Gastroesophageal sphincter (tissue), 4 donors: ENCODE data around the gene THUMPD2. TPM values are rescaled to one million over a fixed set of nuclear protein-coding genes. Genes with fewer than 3 reads are reported as not detected.
A peak's percentile ranks its signal among the peaks of the same experiment; 100 is the strongest.

Experiments used
- ATAC-seq: fragments of 150-250 bp; one replicate; pipeline ENCODE4 v1.9.1; 2016; ENCODE audit warnings: mild to moderate bottlenecking, moderate library complexity
- H3K27ac ChIP-seq, 4 donors: fragments of 200-600 bp; sonication (generic) in 3 of 4; 1 replicate in 3 of 4; 2 replicates in 1 of 4; pipeline ENCODE4 v1.5.1; 2016 to 2019
- H3K27me3 ChIP-seq: fragments of 200-600 bp; sonication (generic); one replicate; pipeline ENCODE4 v1.5.1; 2019
- H3K36me3 ChIP-seq, 2 donors: fragments of 200-600 bp; sonication (generic); one replicate each; pipeline ENCODE4 v1.5.1; 2019; ENCODE audit warnings: control low read depth in 1 of 2
- H3K4me1 ChIP-seq, 3 donors: fragments of 200-600 bp; sonication (generic); 1 replicate in 2 of 3; 2 replicates in 1 of 3; pipeline ENCODE4 v1.5.1; 2016 to 2019; ENCODE audit warnings: control low read depth in 2 of 3
- H3K4me3 ChIP-seq, 2 donors: fragments of 200-600 bp; sonication (generic); one replicate each; pipeline ENCODE4 v1.5.1; 2019; ENCODE audit warnings: mild to moderate bottlenecking in 1 of 2, moderate library complexity in 1 of 2
- H3K9me3 ChIP-seq, 3 donors: fragments of 200-600 bp; sonication (generic); one replicate each; pipeline ENCODE4 v1.5.1; 2017 to 2019; ENCODE audit warnings: control low read depth in 2 of 3
- EP300 ChIP-seq: sonication (generic); formaldehyde crosslinking; IDR thresholded peaks from one replicate; pipeline ENCODE4 v1.6.1; 2017; ENCODE audit warnings: antibody characterized with exemption, mild to moderate bottlenecking
- POLR2A ChIP-seq, 2 donors: fragments of 450-650 bp; IDR thresholded peaks; one replicate each; pipeline ENCODE4 v1.6.1; 2017; ENCODE audit warnings: antibody characterized with exemption in 2 of 2, mild to moderate bottlenecking in 2 of 2, moderate library complexity in 1 of 2
- POLR2AphosphoS5 ChIP-seq: sonication (generic); formaldehyde crosslinking; IDR thresholded peaks from one replicate; pipeline ENCODE4 v1.6.1; 2017; ENCODE audit warnings: antibody characterized with exemption
- WGBS, 2 donors: methylation state at CpG; one replicate each; pipeline ENCODE4 v1.1.5; 2018; ENCODE audit warnings: low coverage in 1 of 2; 5-methylcytosine and 5-hydroxymethylcytosine counted together
- total RNA-seq, 4 donors: library from RNA; depleted of rRNA; stranded (reverse); fragments of >200 nt; gene quantifications; one replicate each; pipeline ENCODE4 v1.1.0, GENCODE V29; 2016
- TF ChIP-seq, protein P1 (sequence below), 4 experiments: fragments of 200-600 bp in 2 of 4; fragments of 450-650 bp in 2 of 4; sonication (generic) in 1 of 4; IDR thresholded peaks; one replicate each; pipeline ENCODE4 v1.5.1; 2017 to 2019; ENCODE audit warnings: antibody characterized with exemption in 4 of 4, mild to moderate bottlenecking in 2 of 4, moderate library complexity in 2 of 4

THUMPD2 gene
- total RNA-seq, 4 donors from 2014 or later = 9.3 to 60.1 (median 13.6) TPM

DNA sequence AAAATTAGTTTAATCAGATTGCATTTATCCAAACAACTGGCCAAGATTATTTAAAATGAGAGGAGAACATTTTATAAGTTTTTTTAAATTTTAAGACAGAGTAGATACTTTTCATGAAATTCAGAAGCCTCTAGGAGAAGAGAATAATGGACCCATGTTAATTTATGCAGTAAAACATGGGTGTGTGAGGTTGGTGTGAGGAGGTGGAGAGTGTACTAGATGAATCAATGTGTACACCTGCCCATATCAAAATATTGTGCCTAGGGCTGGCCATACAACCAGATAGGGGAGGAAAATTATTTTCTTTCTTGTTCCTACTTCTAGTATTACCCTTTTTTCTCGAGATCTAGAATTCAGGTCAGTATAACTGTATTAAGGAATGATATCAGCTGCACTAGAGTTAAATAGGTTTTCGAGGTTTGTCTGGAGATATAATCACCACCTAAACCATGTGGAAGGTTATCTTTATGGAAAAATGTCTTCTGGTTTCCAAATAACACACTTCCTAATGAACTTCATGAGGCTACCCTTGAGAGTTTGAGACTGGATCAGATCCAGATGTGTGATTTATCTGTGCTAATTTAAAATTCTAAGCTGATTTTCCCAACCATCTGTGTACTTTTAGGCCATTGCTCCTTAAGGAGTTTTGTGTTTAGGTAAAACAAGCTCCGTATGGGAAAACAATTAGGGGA lies 75.7 kb downstream of the THUMPD2 start:
- Histone ChIP-seq H3K27me3 (no peaks in the 10 kb centered on the region), H3K9me3 (peaks cover 0 to 25% (median 0%) of the 10 kb centered on the region in 3 donors), H3K4me1 (no peaks in the 10 kb centered on the region), H3K27ac (no peak overlapping the region), H3K36me3 (no peaks in the 10 kb centered on the region), H3K4me3 (no peak overlapping the region)
- no peak for ATAC-seq
- TF ChIP-seq, protein P1, sequence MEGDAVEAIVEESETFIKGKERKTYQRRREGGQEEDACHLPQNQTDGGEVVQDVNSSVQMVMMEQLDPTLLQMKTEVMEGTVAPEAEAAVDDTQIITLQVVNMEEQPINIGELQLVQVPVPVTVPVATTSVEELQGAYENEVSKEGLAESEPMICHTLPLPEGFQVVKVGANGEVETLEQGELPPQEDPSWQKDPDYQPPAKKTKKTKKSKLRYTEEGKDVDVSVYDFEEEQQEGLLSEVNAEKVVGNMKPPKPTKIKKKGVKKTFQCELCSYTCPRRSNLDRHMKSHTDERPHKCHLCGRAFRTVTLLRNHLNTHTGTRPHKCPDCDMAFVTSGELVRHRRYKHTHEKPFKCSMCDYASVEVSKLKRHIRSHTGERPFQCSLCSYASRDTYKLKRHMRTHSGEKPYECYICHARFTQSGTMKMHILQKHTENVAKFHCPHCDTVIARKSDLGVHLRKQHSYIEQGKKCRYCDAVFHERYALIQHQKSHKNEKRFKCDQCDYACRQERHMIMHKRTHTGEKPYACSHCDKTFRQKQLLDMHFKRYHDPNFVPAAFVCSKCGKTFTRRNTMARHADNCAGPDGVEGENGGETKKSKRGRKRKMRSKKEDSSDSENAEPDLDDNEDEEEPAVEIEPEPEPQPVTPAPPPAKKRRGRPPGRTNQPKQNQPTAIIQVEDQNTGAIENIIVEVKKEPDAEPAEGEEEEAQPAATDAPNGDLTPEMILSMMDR (IDR thresholded peaks at IDR 0.05) = no peak
- TF ChIP-seq EP300 = no peak
- no peak for TF ChIP-seq POLR2AphosphoS5
- no peak for TF ChIP-seq POLR2A (IDR thresholded peaks at IDR 0.05)
- WGBS, 2 donors = 71 to 75% methylated on average over 3 of the region's 3 CpGs

DNA sequence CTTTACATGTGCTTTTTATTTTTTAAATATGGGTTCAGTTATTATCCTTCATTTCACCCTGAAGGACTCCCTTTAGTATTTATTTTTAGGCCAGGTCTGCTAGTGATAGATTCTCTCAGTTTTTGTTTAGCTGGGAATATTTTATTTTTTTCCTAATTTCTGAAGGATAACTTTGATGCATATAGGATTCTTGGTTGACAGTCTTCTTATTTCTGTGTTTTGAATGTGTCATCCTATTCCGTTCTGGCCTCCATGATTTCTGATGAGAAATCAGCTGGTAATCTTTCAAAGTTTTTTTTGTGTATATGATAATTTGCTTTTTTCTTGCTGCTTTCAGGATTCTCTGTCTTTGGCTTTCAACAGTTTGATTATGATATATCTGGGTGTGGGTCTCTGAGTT lies 77.9 kb downstream of the THUMPD2 start:
- no peaks in the 10 kb centered on the region for H3K36me3 ChIP-seq
- H3K4me1 ChIP-seq = peaks cover 0 to 20% (median 2%) of the 10 kb centered on the region in 3 donors
- H3K27me3 ChIP-seq = no peaks in the 10 kb centered on the region
- peaks cover 0 to 25% (median 0%) of the 10 kb centered on the region in 3 donors for H3K9me3 ChIP-seq
- TF ChIP-seq, protein P1 (IDR thresholded peaks at IDR 0.05) = no peak
- TF ChIP-seq EP300 = no peak
- no peak for TF ChIP-seq POLR2AphosphoS5
- no peak for TF ChIP-seq POLR2A (IDR thresholded peaks at IDR 0.05)
- 100% methylated on average over 1 of the region's 1 CpG for WGBS, 2 donors
- no peak overlapping the region for H3K4me3 ChIP-seq
- no peak for ATAC-seq
- no peak overlapping the region for H3K27ac ChIP-seq

DNA sequence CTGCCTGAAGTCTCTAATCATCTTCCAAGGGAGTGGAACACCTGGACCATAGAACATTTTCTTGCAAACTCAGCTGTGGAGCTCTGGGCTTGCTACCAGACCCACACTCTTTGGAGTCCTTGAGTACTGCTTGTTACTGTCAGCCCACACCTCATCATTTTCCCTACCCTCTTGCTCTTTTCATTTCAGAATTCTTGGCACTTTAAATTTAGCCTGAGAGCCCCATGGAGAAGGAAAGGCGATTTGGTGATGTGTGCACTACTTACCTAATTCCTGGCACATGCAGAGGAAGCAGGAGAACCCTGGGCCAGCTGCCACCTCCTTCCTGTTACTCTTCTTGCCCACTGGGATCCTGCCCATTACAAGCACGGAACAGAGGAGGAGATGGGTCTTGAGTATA lies 81.6 kb downstream of the THUMPD2 start:
- no peaks in the 10 kb centered on the region for H3K36me3 ChIP-seq
- peak overlapping the region in 3 of 4 donors; percentile 21 to 56 (median 56) for H3K27ac ChIP-seq
- WGBS, 2 donors = 15 to 25% methylated on average over 2 of the region's 2 CpGs
- H3K27me3 ChIP-seq = no peaks in the 10 kb centered on the region
- peaks cover 0 to 23% (median 2%) of the 10 kb centered on the region in 3 donors for H3K4me1 ChIP-seq
- TF ChIP-seq EP300 (no peak), POLR2AphosphoS5 (peak; percentile 59)
- no peak overlapping the region for H3K4me3 ChIP-seq
- peaks cover 0 to 22% (median 0%) of the 10 kb centered on the region in 3 donors for H3K9me3 ChIP-seq
- peak; percentile 55 for ATAC-seq

DNA sequence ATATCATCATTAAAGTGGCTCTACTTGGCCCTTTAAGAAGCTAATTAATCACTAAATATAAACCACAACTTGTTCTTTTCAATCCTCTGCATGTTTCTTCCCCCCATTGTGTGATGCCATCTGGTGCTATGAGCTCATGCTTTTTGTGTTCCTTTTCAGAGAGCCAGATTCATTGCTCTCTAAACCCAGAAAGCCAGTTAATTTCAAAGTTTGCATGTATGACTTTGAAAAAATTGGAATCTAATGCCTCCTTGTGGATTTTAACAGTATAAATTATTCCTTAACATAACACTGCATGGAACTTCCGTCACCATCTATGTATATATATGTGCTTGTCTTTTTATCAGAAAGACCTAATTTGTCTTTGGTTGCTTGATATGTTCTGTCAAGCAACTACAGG lies 82.2 kb downstream of the THUMPD2 start:
- H3K4me3 ChIP-seq = no peak overlapping the region
- peaks cover 0 to 23% (median 2%) of the 10 kb centered on the region in 3 donors for H3K4me1 ChIP-seq
- 0 to 14% methylated on average over 1 of the region's 1 CpG for WGBS, 2 donors
- H3K9me3 ChIP-seq = peaks cover 0 to 16% (median 0%) of the 10 kb centered on the region in 3 donors
- H3K27ac ChIP-seq = peak overlapping the region; percentile 21 to 56 (median 56)
- H3K27me3 ChIP-seq = no peaks in the 10 kb centered on the region
- no peak for TF ChIP-seq POLR2A (IDR thresholded peaks at IDR 0.05)
- TF ChIP-seq, protein P1 (IDR thresholded peaks at IDR 0.05) = peak; percentile 28 to 52 (median 48)
- no peak for TF ChIP-seq EP300
- peak; percentile 30 for TF ChIP-seq POLR2AphosphoS5
- ATAC-seq = peak; percentile 41
- H3K36me3 ChIP-seq = no peaks in the 10 kb centered on the region

DNA sequence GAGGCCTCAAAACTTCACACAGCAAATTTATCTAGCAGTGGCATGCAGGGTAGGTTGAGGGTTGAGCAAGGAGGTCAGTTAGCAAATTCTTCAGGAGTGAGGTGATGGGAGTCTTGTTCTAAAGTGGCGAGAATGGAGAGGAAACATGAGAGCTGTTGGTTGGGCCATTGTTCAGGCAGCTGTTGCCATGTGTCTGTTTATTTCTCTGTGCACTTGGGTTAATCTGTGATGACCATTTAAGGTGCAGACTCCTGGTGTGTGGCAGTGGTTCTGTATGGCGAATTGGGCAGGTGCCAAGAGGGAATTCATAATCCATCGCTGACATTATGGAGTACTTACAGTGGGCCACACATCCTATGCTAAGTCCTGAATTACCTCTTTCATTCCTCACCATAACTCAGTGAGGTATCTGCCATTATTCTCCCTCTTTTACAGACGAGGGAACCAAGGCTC lies 82.9 kb downstream of the THUMPD2 start:
- ATAC-seq = no peak

More for the DNA sequence above, 82.9 kb downstream of the THUMPD2 start:
- Histone ChIP-seq H3K36me3 (no peaks in the 10 kb centered on the region), H3K27ac (peak overlapping the region; percentile 21 to 56 (median 56)), H3K4me1 (peaks cover 0 to 23% (median 2%) of the 10 kb centered on the region in 3 donors), H3K4me3 (no peak overlapping the region), H3K27me3 (no peaks in the 10 kb centered on the region), H3K9me3 (peaks cover 0 to 13% (median 0%) of the 10 kb centered on the region in 3 donors)
- 38 to 64% methylated on average over 4 of the region's 4 CpGs for WGBS, 2 donors
- no peak for TF ChIP-seq EP300
- TF ChIP-seq POLR2A (IDR thresholded peaks at IDR 0.05) = no peak
- TF ChIP-seq, protein P1 (IDR thresholded peaks at IDR 0.05) = no peak
- TF ChIP-seq POLR2AphosphoS5 = no peak
